ENCODE measurements around the gene APELA. TPM values are rescaled to one million over a fixed set of nuclear protein-coding genes. Genes with fewer than 3 reads are reported as not detected.

Gene APELA
- total RNA-seq, 1 experiment from 2014 or later, result 140 TPM

DNA sequence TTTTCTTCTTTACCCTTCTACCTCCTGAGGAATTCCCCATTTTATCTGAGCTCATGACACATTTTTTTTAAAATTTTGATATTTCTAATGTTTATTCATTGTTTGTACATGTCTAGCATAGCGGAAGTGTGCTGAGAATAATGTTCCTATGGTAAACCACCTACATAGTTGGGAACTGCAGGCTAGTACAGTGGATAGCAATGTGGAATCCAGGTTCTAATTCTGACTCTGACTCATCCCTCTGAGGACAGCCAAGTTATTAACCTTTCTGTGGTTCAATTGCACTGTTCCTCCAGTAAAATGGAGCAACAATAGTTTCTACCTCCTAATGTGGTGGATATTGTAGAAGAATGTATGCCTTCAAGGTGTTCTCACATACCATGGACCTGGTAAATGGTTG lies 20.6 kb upstream of the APELA start:
- Histone ChIP-seq H2AFZ (ENCODE audit: low read length) (no peak overlapping the region), H3K56ac (ENCODE audit: insufficient read length, low read depth, low read length) (no peak overlapping the region), H4K20me1 (ENCODE audit: control insufficient read depth, insufficient read depth, insufficient read length) (no peaks in the 10 kb centered on the region), H3K27me3 (ENCODE audit: insufficient read depth, low read length) (no peaks in the 10 kb centered on the region), H4K8ac (replicated peaks; ENCODE audit: insufficient read length, low read depth, low read length) (no peak overlapping the region), H2BK5ac (ENCODE audit: insufficient read length, low read length) (no peak overlapping the region), H3K23me2 (ENCODE audit: insufficient read length, low read depth, low read length, poor library complexity, severe bottlenecking) (no peaks in the 10 kb centered on the region), H2BK120ac (ENCODE audit: low read depth, low read length, poor library complexity, severe bottlenecking) (no peak overlapping the region), H4K5ac (ENCODE audit: insufficient read length, low read depth, low read length) (no peak overlapping the region), H3K9me3 (ENCODE audit: control insufficient read depth, low read depth, low read length) (no peaks in the 10 kb centered on the region), H2AK5ac (ENCODE audit: insufficient read length, low read length) (no peak overlapping the region), H3K14ac (ENCODE audit: insufficient read depth, low read length) (no peak overlapping the region), H3K9ac (ENCODE audit: extremely low read depth, insufficient read length, low read length) (no peak overlapping the region), H3K4me2 (ENCODE audit: insufficient read depth, insufficient read length, low read length) (no peak overlapping the region), H3K23ac (ENCODE audit: insufficient read length, low read depth, low read length) (no peak overlapping the region), H3K79me1 (ENCODE audit: insufficient read depth, low read depth, low read length, poor library complexity, severe bottlenecking) (no peaks in the 10 kb centered on the region), H3K27ac (ENCODE audit: insufficient read length, low read depth, low read length) (no peak overlapping the region), H3K4me1 (ENCODE audit: insufficient read depth, low read length) (no peaks in the 10 kb centered on the region), H2BK20ac (ENCODE audit: low read depth, low read length, poor library complexity, severe bottlenecking) (no peak overlapping the region), H3T11ph (ENCODE audit: low read length) (no peak overlapping the region), H3K4ac (ENCODE audit: low read depth, low read length) (no peak overlapping the region), H2BK12ac (ENCODE audit: insufficient read length, low read depth, low read length) (no peak overlapping the region), H3K79me2 (ENCODE audit: insufficient read depth, low read length) (no peaks in the 10 kb centered on the region), H3K18ac (ENCODE audit: insufficient read length, low read depth, low read length) (no peak overlapping the region), H4K91ac (ENCODE audit: insufficient read length, low read depth, low read length) (no peak overlapping the region), H2BK15ac (ENCODE audit: low read depth, low read length) (no peak overlapping the region)
- H3K36me3 Mint-ChIP-seq (ENCODE audit: insufficient read depth in 1 of 3, low read depth in 3 of 3), result peaks cover 0 to 9% (median 0%) of the 10 kb centered on the region in 3 experiments; a peak in 1 of 7 replicates
- no peak for TF ChIP-seq CTCF (conservative IDR thresholded peaks at IDR 0.05)
- H3K27me3 Mint-ChIP-seq (ENCODE audit: low read depth), result no peaks in the 10 kb centered on the region
- no peak overlapping the region for H3K4me3 Mint-ChIP-seq
- H3K27ac Mint-ChIP-seq, result peak overlapping the region in 1 of 3 experiments; percentile 64; a peak in 1 of 7 replicates
- H3K9me3 Mint-ChIP-seq, result peaks cover 0 to 11% of the 10 kb centered on the region in 2 experiments; a peak in 2 of 5 replicates
- WGBS (ENCODE audit: extremely low coverage, insufficient read length, low lambda C conversion rate), result no CpG with 5 or more reads among the region's 1 CpG
- DNase-seq, result no peak
- no peaks in the 10 kb centered on the region for H3K4me1 Mint-ChIP-seq

Data from H9 (cell line).